Fibroblast of lung (primary cell): Measurements from ENCODE around the gene PNRC1. TPM values are rescaled to one million over a fixed set of nuclear protein-coding genes. Genes with fewer than 3 reads are reported as not detected.

Experiments
- DNase-seq, 2 donors: peaks; one replicate each; pipeline versions ENCODE4 v3.0.0 to v3.0.0-alpha.2; 2010; ENCODE audit warnings: low read depth in 2 of 2
- H2AFZ ChIP-seq: 2 replicates; pipeline ENCODE4 v1.5.1; 2012; ENCODE audit warnings: low read length, control low read depth, inconsistent platforms
- H3K27ac ChIP-seq: 2 replicates; pipeline ENCODE4 v1.5.1; 2011; ENCODE audit warnings: low read length, control low read depth; ENCODE audit not compliant: insufficient read depth
- H3K27me3 ChIP-seq: 2 replicates; pipeline ENCODE4 v1.5.1; 2011; ENCODE audit warnings: mild to moderate bottlenecking, low read length; ENCODE audit not compliant: control insufficient read depth, insufficient read depth
- H3K36me3 ChIP-seq: 2 replicates; pipeline ENCODE4 v1.5.1; 2011; ENCODE audit warnings: low read length; ENCODE audit not compliant: control insufficient read depth, insufficient read depth
- H3K4me1 ChIP-seq: 2 replicates; pipeline ENCODE4 v1.5.1; 2011; ENCODE audit warnings: low read length; ENCODE audit not compliant: control insufficient read depth, insufficient read depth; ENCODE audit errors: extremely low read depth
- H3K4me2 ChIP-seq: 2 replicates; pipeline ENCODE4 v1.5.1; 2011; ENCODE audit warnings: low read length, control low read depth; ENCODE audit not compliant: insufficient read depth; ENCODE audit errors: extremely low read depth
- H3K4me3 ChIP-seq, 4 experiments: fragments of 200-600 bp in 1 of 4; sonication (generic) in 1 of 4; replicated peaks in 1 of 4; 2 replicates each; pipeline ENCODE4 v1.5.1; 2011 to 2016; ENCODE audit warnings: low read length in 4 of 4, low read depth in 3 of 4, mild to moderate bottlenecking in 3 of 4, control low read depth in 2 of 4, inconsistent platforms in 1 of 4, mixed read lengths in 1 of 4; ENCODE audit not compliant: insufficient read depth in 1 of 4; ENCODE audit errors: control extremely low read depth in 1 of 4
- H3K79me2 ChIP-seq: 2 replicates; pipeline ENCODE4 v1.5.1; 2012; ENCODE audit warnings: mild to moderate bottlenecking, low read length, inconsistent platforms; ENCODE audit not compliant: control insufficient read depth, insufficient read depth
- H3K9ac ChIP-seq: 2 replicates; pipeline ENCODE4 v1.5.1; 2011; ENCODE audit warnings: mild to moderate bottlenecking, low read length, control low read depth; ENCODE audit not compliant: insufficient read depth
- H3K9me3 ChIP-seq: 2 replicates; pipeline ENCODE4 v1.5.1; 2012; ENCODE audit warnings: low read depth, low read length; ENCODE audit not compliant: control insufficient read depth, insufficient read depth
- H4K20me1 ChIP-seq: 2 replicates; pipeline ENCODE4 v1.5.1; 2011; ENCODE audit warnings: low read length; ENCODE audit not compliant: control insufficient read depth, insufficient read depth; ENCODE audit errors: extremely low read depth
- EZH2 ChIP-seq: IDR thresholded peaks from 2 replicates; pipeline ENCODE4 v1.5.1; 2012; ENCODE audit warnings: low read length, control low read depth, mild to moderate bottlenecking; ENCODE audit errors: missing control alignments
- polyA plus RNA-seq, 2 donors: library from polyadenylated mRNA; depleted of rRNA in 1 of 2; stranded (reverse) in 1 of 2; unstranded in 1 of 2; fragments of >200 nt; gene quantifications; 2 replicates each; pipeline ENCODE4 v1.2.1, GENCODE V29; 2011 to 2012; ENCODE audit warnings: missing spikeins in 1 of 2
- total RNA-seq: library from RNA; depleted of rRNA; stranded (reverse); fragments of >200 nt; gene quantifications from 2 replicates; pipeline ENCODE4 v1.2.1, GENCODE V29; 2014
- TF ChIP-seq, protein P1 (sequence below), 2 donors: IDR thresholded peaks in 1 of 2; conservative IDR thresholded peaks in 1 of 2; 1 replicate in 1 of 2; 2 replicates in 1 of 2; pipeline ENCODE4 v1.5.1; 2011 to 2012; ENCODE audit warnings: low read length in 2 of 2, control low read depth in 1 of 2, inconsistent platforms in 1 of 2, low read depth in 1 of 2, mild to moderate bottlenecking in 1 of 2

Gene PNRC1
- total and polyA plus RNA-seq, 2 donors (not counting 1 experiment from before 2014, with no cell fraction given) = 14.9 to 65.1 TPM

GRCh38 chr6:89045576-89045975 is 35.0 kb upstream of the PNRC1 start:
- H3K4me1 ChIP-seq = peaks cover 2% of the 10 kb centered on the region
- H3K9ac ChIP-seq = no peak overlapping the region
- no peaks in the 10 kb centered on the region for H3K27me3 ChIP-seq
- DNase-seq = no peak
- H3K4me2 ChIP-seq = no peak overlapping the region
- no peak for TF ChIP-seq EZH2
- TF ChIP-seq, protein P1, sequence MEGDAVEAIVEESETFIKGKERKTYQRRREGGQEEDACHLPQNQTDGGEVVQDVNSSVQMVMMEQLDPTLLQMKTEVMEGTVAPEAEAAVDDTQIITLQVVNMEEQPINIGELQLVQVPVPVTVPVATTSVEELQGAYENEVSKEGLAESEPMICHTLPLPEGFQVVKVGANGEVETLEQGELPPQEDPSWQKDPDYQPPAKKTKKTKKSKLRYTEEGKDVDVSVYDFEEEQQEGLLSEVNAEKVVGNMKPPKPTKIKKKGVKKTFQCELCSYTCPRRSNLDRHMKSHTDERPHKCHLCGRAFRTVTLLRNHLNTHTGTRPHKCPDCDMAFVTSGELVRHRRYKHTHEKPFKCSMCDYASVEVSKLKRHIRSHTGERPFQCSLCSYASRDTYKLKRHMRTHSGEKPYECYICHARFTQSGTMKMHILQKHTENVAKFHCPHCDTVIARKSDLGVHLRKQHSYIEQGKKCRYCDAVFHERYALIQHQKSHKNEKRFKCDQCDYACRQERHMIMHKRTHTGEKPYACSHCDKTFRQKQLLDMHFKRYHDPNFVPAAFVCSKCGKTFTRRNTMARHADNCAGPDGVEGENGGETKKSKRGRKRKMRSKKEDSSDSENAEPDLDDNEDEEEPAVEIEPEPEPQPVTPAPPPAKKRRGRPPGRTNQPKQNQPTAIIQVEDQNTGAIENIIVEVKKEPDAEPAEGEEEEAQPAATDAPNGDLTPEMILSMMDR (conservative IDR thresholded peaks at IDR 0.05 in 1 of 2, IDR thresholded peaks at IDR 0.05 in 1 of 2; ENCODE audit: low read depth in 1 of 2, low read length in 2 of 2) = no peak
- H2AFZ ChIP-seq = no peak overlapping the region
- no peaks in the 10 kb centered on the region for H3K79me2 ChIP-seq
- H4K20me1 ChIP-seq = no peaks in the 10 kb centered on the region
- no peaks in the 10 kb centered on the region for H3K36me3 ChIP-seq
- H3K4me3 ChIP-seq = no peak overlapping the region
- no peaks in the 10 kb centered on the region for H3K9me3 ChIP-seq
- H3K27ac ChIP-seq = no peak overlapping the region

DNA sequence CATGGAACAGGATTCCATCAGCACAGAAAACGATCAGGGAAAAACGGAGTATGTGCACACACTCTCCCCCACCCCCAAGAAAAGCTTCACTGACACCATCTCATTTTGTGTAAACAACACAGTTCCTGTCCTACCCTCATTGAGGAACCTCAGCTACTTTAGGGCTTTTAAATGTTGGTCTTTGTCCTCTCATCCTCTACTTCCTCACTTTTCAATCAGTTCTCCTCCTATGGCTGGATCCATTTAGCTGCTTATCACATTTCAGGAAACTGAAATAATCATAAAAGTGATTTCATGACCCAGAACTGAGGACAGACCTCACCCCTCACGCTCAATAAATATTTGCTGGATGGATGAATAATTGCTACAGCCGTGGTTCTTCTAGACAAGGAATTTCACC is 33.1 kb upstream of the PNRC1 start:
- Histone ChIP-seq H3K4me1 (peaks cover 2% of the 10 kb centered on the region), H3K4me2 (no peak overlapping the region), H3K79me2 (no peaks in the 10 kb centered on the region), H3K9ac (no peak overlapping the region), H3K4me3 (no peak overlapping the region), H2AFZ (no peak overlapping the region), H3K27me3 (no peaks in the 10 kb centered on the region), H3K9me3 (no peaks in the 10 kb centered on the region), H3K27ac (no peak overlapping the region), H4K20me1 (no peaks in the 10 kb centered on the region), H3K36me3 (no peaks in the 10 kb centered on the region)
- TF ChIP-seq EZH2 = no peak
- TF ChIP-seq, protein P1 (conservative IDR thresholded peaks at IDR 0.05 in 1 of 2, IDR thresholded peaks at IDR 0.05 in 1 of 2; ENCODE audit: low read depth in 1 of 2, low read length in 2 of 2) = no peak
- no peak for DNase-seq

- H3K4me2 ChIP-seq = no peak overlapping the region
- no peak overlapping the region for H3K27ac ChIP-seq
- peak in 1 of 2 donors; percentile 41 for DNase-seq
- H3K4me3 ChIP-seq = no peak overlapping the region
- H3K9me3 ChIP-seq = no peaks in the 10 kb centered on the region
- H3K27me3 ChIP-seq = no peaks in the 10 kb centered on the region
- H3K79me2 ChIP-seq = no peaks in the 10 kb centered on the region
- H2AFZ ChIP-seq = no peak overlapping the region
- TF ChIP-seq, protein P1 (conservative IDR thresholded peaks at IDR 0.05 in 1 of 2, IDR thresholded peaks at IDR 0.05 in 1 of 2; ENCODE audit: low read depth in 1 of 2, low read length in 2 of 2) = no peak
- TF ChIP-seq EZH2 = no peak
- peaks cover 2% of the 10 kb centered on the region for H3K4me1 ChIP-seq
- no peaks in the 10 kb centered on the region for H3K36me3 ChIP-seq
- H4K20me1 ChIP-seq = no peaks in the 10 kb centered on the region
- H3K9ac ChIP-seq = no peak overlapping the region
Observed at GRCh38 chr6:89048288-89048923, 32.1 kb upstream of the PNRC1 start.
